HUDEP-2 (cell line): ENCODE measurements around the gene AP5M1.
A peak's percentile ranks its signal among the peaks of the same experiment; 100 is the strongest.
"Not testable (repeated sequence)": the region's sequence is repeated elsewhere in the genome, so short reads cannot be mapped to it uniquely, and the experiment has no call there.

Experiments
- DNase-seq, 76 experiments: peaks; one replicate each; lab custom pipeline; 2025; ENCODE audit not compliant: unreplicated experiment in 76 of 76; lab: John Stamatoyannopoulos, UW

Gene AP5M1

GRCh38 chr14:57287745-57288144 lies 19.0 kb downstream of the AP5M1 start:
- peak in 52 of 76 experiments; percentile 1 to 85 (median 46) for DNase-seq

- no peak for DNase-seq
Measured at GRCh38 chr14:57290751-57291150, 22.0 kb downstream of the AP5M1 start.

- DNase-seq, result no peak
Measured at GRCh38 chr14:57291692-57292647, 23.2 kb downstream of the AP5M1 start.

- DNase-seq, result no peak
Measured at GRCh38 chr14:57293866-57294837, 25.4 kb downstream of the AP5M1 start.

GRCh38 chr14:57295239-57295638 lies 26.5 kb downstream of the AP5M1 start:
- DNase-seq, result no peak

GRCh38 chr14:57297852-57298251 lies 29.1 kb downstream of the AP5M1 start:
- no peak for DNase-seq

GRCh38 chr14:57299511-57299910 lies 30.7 kb downstream of the AP5M1 start:
- DNase-seq, result no peak

GRCh38 chr14:57302883-57303282 lies 34.1 kb downstream of the AP5M1 start:
- no peak for DNase-seq

GRCh38 chr14:57314396-57315089 lies 45.8 kb downstream of the AP5M1 start:
- peak in 1 of 76 experiments; percentile 2 for DNase-seq

GRCh38 chr14:57317248-57317833 lies 48.6 kb downstream of the AP5M1 start:
- DNase-seq, result peak in 62 of 76 experiments; percentile 2 to 77 (median 44)

GRCh38 chr14:57319636-57320192 lies 50.9 kb downstream of the AP5M1 start:
- peak in 2 of 76 experiments; percentile 1 to 4 for DNase-seq

- DNase-seq, result no peak
Measured at GRCh38 chr14:57323721-57324120, 55.0 kb downstream of the AP5M1 start.

GRCh38 chr14:57326253-57326652 lies 57.5 kb downstream of the AP5M1 start:
- no peak for DNase-seq

- DNase-seq, result no peak
Measured at GRCh38 chr14:57329833-57330232, 61.1 kb downstream of the AP5M1 start.

GRCh38 chr14:57332475-57332874 lies 63.7 kb downstream of the AP5M1 start:
- not testable (repeated sequence) for DNase-seq

- not testable (repeated sequence) for DNase-seq
Measured at GRCh38 chr14:57333726-57334125, 65.0 kb downstream of the AP5M1 start.

GRCh38 chr14:57343545-57344297 lies 75.0 kb downstream of the AP5M1 start:
- DNase-seq, result not testable (repeated sequence)

GRCh38 chr14:57345106-57345505 lies 76.3 kb downstream of the AP5M1 start:
- no peak for DNase-seq

- no peak for DNase-seq
Measured at GRCh38 chr14:57346741-57347140, 78.0 kb downstream of the AP5M1 start.
